Right lobe of liver (tissue), 6 donors: ENCODE measurements around the gene CCDC71L. TPM values are rescaled to one million over a fixed set of nuclear protein-coding genes. Genes with fewer than 3 reads are reported as not detected.

ENCODE experiments used
- ATAC-seq, 4 donors: fragments of 200-7000 bp; cut with Tn5 transposase; one replicate each; pipeline ENCODE4 v1.9.1; 2020; ENCODE audit warnings: mild to moderate bottlenecking in 4 of 4, moderate library complexity in 4 of 4
- DNase-seq, 3 donors: peaks; one replicate each; pipeline ENCODE4 v3.0.0-alpha.2; 2020
- H3K27ac ChIP-seq, 3 donors: fragments of 200-600 bp; one replicate each; pipeline ENCODE4 v1.8.0; 2022
- H3K27me3 ChIP-seq, 2 donors: fragments of 200-600 bp; one replicate each; pipeline ENCODE4 v1.8.0; 2022
- H3K36me3 ChIP-seq, 4 donors: fragments of 200-600 bp; sonication (generic) in 1 of 4; one replicate each; pipeline versions ENCODE4 v1.5.1 to v1.8.0; 2017 to 2022; ENCODE audit warnings: control low read depth in 1 of 4
- H3K4me1 ChIP-seq, 4 donors: fragments of 200-600 bp; sonication (generic) in 1 of 4; one replicate each; pipeline versions ENCODE4 v1.5.1 to v1.8.0; 2017 to 2022; ENCODE audit warnings: control low read depth in 1 of 4
- H3K4me3 ChIP-seq, 3 donors: fragments of 200-600 bp; one replicate each; pipeline ENCODE4 v1.8.0; 2022
- H3K9me3 ChIP-seq, 4 donors: fragments of 200-600 bp; sonication (generic) in 1 of 4; one replicate each; pipeline versions ENCODE4 v1.5.1 to v1.8.0; 2017 to 2022; ENCODE audit warnings: control low read depth in 1 of 4
- POLR2A ChIP-seq: fragments of 450-650 bp; IDR thresholded peaks from one replicate; pipeline ENCODE4 v1.6.1; 2017; ENCODE audit warnings: antibody characterized with exemption, mild to moderate bottlenecking
- WGBS: methylation state at CpG from one replicate; pipeline ENCODE4 v1.1.6; 2018; ENCODE audit warnings: low coverage, low lambda C conversion rate; ENCODE audit not compliant: insufficient coverage; ENCODE audit errors: missing lambda C conversion rate; 5-methylcytosine and 5-hydroxymethylcytosine counted together
- intact Hi-C, 2 donors: fragments of 100-400 bp; cut with DNase I; formaldehyde crosslinking; loops; one replicate each; pipeline versions ENCODE4 v1.11.2 to v1.14.1; 2022
- total RNA-seq, 6 experiments: library from RNA; depleted of rRNA in 2 of 6; stranded (reverse); fragments of >200 nt in 2 of 6; fragmentation: NEBNext Ultra II Directional in 3 of 6; extraction: Animal tissue kit (Norgen Biotek cat#: 25700) in 3 of 6; gene quantifications; one replicate each; pipeline versions ENCODE4 v1.1.0 to v1.2.4, GENCODE V29; 2016 to 2023
- TF ChIP-seq, protein P1 (sequence below), 4 donors: fragments of 200-600 bp in 3 of 4; fragments of 450-650 bp in 1 of 4; IDR thresholded peaks; one replicate each; pipeline versions ENCODE4 v1.5.1 to v1.8.0; 2016 to 2022; ENCODE audit warnings: antibody characterized with exemption in 4 of 4, mild to moderate bottlenecking in 2 of 4
- donor health status: DM: no; HTN: yes; CAD: no.
- donor health status: DM: no; HTN: no; CAD: no.
- donor health status: DM: no; HTN: no; CAD: no.
- donor health status: DM: no; HTN: yes; CAD: no.
- donor health status: DM: no; HTN: yes; CAD: no.

CCDC71L gene
- total RNA-seq, 6 experiments from 2014 or later = 8.6 to 45.7 (median 22.6) TPM

DNA sequence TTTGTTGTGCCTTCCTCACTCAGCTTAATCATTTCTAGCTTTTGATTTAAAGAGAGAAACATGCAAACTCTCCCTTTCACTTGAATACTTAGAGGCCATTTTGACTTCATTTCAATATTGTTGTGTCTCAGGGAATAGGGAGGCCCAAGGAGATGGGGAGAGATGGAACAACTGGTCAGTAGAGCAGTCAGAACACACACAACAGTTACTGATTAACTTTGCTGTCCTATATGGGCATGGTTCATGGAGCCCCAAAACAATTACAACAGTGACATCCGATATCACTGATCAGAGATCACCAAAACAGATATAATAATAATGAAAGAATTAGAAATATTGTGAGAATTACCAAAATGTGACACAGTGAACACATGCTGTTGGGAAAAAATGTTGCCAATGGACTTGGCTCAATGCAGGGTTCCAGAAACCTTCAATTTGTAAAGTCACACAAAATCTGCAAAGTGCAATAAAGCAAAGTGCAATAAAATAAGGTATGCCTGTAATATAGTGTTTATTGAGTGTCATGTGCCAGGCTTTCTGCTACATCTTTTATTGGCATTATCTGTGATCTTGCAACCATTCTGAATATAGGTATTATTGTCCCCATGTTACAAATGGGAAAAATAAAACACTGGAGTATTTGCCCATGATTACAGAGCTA, 38.2 kb downstream of the CCDC71L start:
- Histone ChIP-seq H3K9me3 (no peaks in the 10 kb centered on the region), H3K27me3 (no peaks in the 10 kb centered on the region), H3K4me1 (peaks cover 0 to 5% (median 3%) of the 10 kb centered on the region in 4 donors), H3K27ac (no peak overlapping the region), H3K4me3 (no peak overlapping the region), H3K36me3 (no peaks in the 10 kb centered on the region)
- 43% methylated on average over 1 of the region's 1 CpG for WGBS
- intact Hi-C loops = no loop called here
- DNase-seq (no peak), ATAC-seq (peak in 2 of 4 donors; percentile 9 to 70)
- TF ChIP-seq, protein P1, sequence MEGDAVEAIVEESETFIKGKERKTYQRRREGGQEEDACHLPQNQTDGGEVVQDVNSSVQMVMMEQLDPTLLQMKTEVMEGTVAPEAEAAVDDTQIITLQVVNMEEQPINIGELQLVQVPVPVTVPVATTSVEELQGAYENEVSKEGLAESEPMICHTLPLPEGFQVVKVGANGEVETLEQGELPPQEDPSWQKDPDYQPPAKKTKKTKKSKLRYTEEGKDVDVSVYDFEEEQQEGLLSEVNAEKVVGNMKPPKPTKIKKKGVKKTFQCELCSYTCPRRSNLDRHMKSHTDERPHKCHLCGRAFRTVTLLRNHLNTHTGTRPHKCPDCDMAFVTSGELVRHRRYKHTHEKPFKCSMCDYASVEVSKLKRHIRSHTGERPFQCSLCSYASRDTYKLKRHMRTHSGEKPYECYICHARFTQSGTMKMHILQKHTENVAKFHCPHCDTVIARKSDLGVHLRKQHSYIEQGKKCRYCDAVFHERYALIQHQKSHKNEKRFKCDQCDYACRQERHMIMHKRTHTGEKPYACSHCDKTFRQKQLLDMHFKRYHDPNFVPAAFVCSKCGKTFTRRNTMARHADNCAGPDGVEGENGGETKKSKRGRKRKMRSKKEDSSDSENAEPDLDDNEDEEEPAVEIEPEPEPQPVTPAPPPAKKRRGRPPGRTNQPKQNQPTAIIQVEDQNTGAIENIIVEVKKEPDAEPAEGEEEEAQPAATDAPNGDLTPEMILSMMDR (IDR thresholded peaks at IDR 0.05) = no peak
- TF ChIP-seq POLR2A = no peak

DNA sequence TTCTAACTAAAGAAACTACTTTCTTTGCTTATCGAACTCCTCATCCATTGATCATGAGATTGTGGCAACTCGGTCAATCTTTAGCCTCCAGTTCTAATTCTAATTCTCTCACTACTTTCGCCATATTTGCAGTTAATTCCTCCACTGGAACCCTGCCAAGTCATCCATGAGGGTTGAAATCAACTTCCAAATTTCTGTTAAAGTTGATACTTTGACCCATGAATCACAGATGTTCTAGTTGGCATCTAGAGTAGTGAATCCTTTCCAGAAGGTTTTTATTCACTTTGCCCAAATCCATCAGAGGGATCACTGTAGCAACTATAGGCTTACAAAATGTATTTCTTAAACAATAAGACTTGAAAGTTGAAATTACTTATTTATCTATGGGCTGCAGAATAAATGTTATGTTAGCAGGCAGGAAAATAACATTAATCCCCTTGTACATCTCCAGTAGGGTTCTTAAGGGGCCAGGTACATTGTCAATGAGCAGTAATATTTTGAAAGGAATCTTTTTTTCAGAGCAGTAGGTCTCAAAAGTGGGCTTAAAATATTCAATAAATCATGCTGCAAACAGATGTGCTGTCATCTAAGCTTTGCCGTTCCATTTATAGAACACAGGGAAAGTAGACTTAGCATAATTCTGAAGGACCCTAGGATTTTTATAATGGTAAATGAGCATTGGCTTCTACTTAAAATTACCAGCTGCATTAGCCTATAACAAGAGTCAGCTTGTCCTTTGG, 39.4 kb downstream of the CCDC71L start:
- intact Hi-C loops = no loop called here
- ATAC-seq = peak; percentile 48 to 82 (median 72)
- no peaks in the 10 kb centered on the region for H3K9me3 ChIP-seq
- no peaks in the 10 kb centered on the region for H3K27me3 ChIP-seq
- TF ChIP-seq, protein P1 (IDR thresholded peaks at IDR 0.05) = no peak
- TF ChIP-seq POLR2A = no peak
- H3K27ac ChIP-seq = peak overlapping the region in 1 of 3 donors; percentile 20
- peak in 1 of 3 donors; percentile 55 for DNase-seq
- H3K4me3 ChIP-seq = no peak overlapping the region
- no peaks in the 10 kb centered on the region for H3K36me3 ChIP-seq
- peaks cover 0 to 5% (median 3%) of the 10 kb centered on the region in 4 donors for H3K4me1 ChIP-seq
- 40% methylated on average over 4 of the region's 4 CpGs for whole genome bisulfite sequencing

DNA sequence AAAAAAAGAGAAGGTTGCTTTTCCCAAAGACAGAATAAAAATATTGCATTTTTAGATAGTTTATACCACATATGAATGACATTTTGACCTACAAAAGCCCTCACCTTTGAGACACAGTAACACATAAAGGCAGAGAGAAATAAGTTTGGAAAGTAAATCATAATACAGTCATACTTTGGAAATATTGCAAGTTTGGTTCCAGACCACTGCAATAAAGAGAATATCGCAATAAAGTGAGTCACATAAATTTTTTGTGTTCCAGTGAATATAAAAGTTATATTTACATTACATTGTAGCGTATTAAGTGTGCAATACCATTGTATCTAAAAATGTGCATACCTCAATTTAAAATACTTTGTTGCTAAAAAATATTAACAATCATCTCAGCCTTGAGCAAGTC, 40.3 kb downstream of the CCDC71L start:
- Histone ChIP-seq H3K4me3 (no peak overlapping the region), H3K4me1 (peaks cover 0 to 5% (median 3%) of the 10 kb centered on the region in 4 donors), H3K27me3 (no peaks in the 10 kb centered on the region), H3K36me3 (no peaks in the 10 kb centered on the region), H3K9me3 (no peaks in the 10 kb centered on the region), H3K27ac (peak overlapping the region in 1 of 3 donors; percentile 5)
- DNase-seq (no peak), ATAC-seq (no peak)
- 100% methylated on average over 2 of the region's 2 CpGs for WGBS
- TF ChIP-seq, protein P1 (IDR thresholded peaks at IDR 0.05) = no peak
- no peak for TF ChIP-seq POLR2A
- intact Hi-C loops = no loop called here

DNA sequence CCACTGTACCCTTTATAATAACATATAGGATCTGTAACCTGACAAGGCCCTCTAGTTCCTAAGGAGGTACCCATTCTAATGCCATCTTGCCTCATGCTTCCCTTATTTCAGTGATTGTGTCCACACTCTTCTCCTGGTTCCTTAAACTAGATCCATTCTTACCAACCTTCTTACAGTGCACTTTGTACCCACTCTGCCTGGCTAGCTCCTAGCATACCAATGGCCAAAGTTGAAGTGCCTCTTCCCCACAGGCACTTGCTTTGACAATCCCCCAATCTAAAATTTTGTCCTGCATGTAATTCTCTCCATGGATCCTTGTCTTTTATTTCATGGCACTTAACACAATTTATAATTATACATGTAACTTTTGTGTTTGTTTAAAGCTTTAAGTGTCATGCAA, 40.9 kb downstream of the CCDC71L start:
- intact Hi-C loops = no loop called here
- H3K36me3 ChIP-seq = no peaks in the 10 kb centered on the region
- H3K4me3 ChIP-seq = no peak overlapping the region
- no peak overlapping the region for H3K27ac ChIP-seq
- DNase-seq (no peak), ATAC-seq (peak in 1 of 4 donors; percentile 61)
- peaks cover 0 to 5% (median 3%) of the 10 kb centered on the region in 4 donors for H3K4me1 ChIP-seq
- H3K9me3 ChIP-seq = no peaks in the 10 kb centered on the region
- H3K27me3 ChIP-seq = no peaks in the 10 kb centered on the region
- TF ChIP-seq, protein P1 (IDR thresholded peaks at IDR 0.05) = no peak
- TF ChIP-seq POLR2A = no peak
